ENCODE measurements around the gene LCN1. TPM values are rescaled to one million over a fixed set of nuclear protein-coding genes. Genes with fewer than 3 reads are reported as not detected.

Gene LCN1
- total and polyA plus RNA-seq, 2 donors (not counting 3 experiments of a cell fraction or from before 2014, with no cell fraction given) = not detected

- ChIA-PET POLR2A (no interaction called here), CTCF (interaction anchor here (1.2 to 1.9 kb wide), 4 partner anchors 11 to 25 kb away, joined by 4 to 11 read pairs (median 7); partner anchors contain the start of gene MRPS2)
- no TSS peak for BruUV-seq (replicated peaks)
- H3K4me2 ChIP-seq (ENCODE audit: insufficient read depth, low read length) = peak overlapping the region; percentile 41
- FAIRE-seq (no peak), DNase-seq (ENCODE audit: low read depth, low spot score) (peak; percentile 26)
- peaks cover 0 to 12% of the 10 kb centered on the region in 2 experiments for H3K36me3 ChIP-seq (ENCODE audit: control insufficient read depth in 2 of 2, extremely low read depth in 1 of 2, insufficient read depth in 2 of 2, low read length in 2 of 2)
- dilution Hi-C loops (cut with MboI; ENCODE audit: extremely low pct_ligation_motif_present, low sequenced_read_pairs) = no loop called here
- no peaks in the 10 kb centered on the region for H3K79me2 ChIP-seq (ENCODE audit: control insufficient read depth, insufficient read depth, low read length)
- H3K9me3 ChIP-seq (replicated peaks; ENCODE audit: control insufficient read depth, insufficient read depth, low read length) = no peaks in the 10 kb centered on the region
- peak overlapping the region; percentile 32 for H2AFZ ChIP-seq (ENCODE audit: low read depth, low read length)
- peak overlapping the region; percentile 12 for H3K9ac ChIP-seq (replicated peaks; ENCODE audit: extremely low read depth, insufficient read depth, low read length)
- intact Hi-C loops (cut with micrococcal nuclease) = loop anchor here (1.0 kb wide), 1 partner anchor 19 kb away; a partner anchor contains a TSS
- no peak overlapping the region for H3K27ac ChIP-seq (ENCODE audit: insufficient read depth, low read depth, low read length)
- peaks cover 7% of the 10 kb centered on the region for H3K4me1 ChIP-seq (ENCODE audit: control insufficient read depth, extremely low read depth, insufficient read depth, low read length)
- TF ChIP-seq FOS (IDR thresholded peaks at IDR 0.05; ENCODE audit: borderline replicate concordance, insufficient read depth, low read length) (no peak), JUN (IDR thresholded peaks at IDR 0.05; ENCODE audit: borderline replicate concordance, insufficient read depth, insufficient read length, low read depth) (no peak), EZH2 (IDR thresholded peaks at IDR 0.05; ENCODE audit: borderline replicate concordance, low read depth, low read length, severe bottlenecking) (no peak), POLR2A (IDR thresholded peaks at IDR 0.05; ENCODE audit: low read depth, low read length) (no peak), GATA2 (IDR thresholded peaks at IDR 0.05; ENCODE audit: insufficient read depth, insufficient read length, low read depth, low read length) (no peak), MAX (IDR thresholded peaks at IDR 0.05; ENCODE audit: insufficient read depth, insufficient read length) (no peak), CTCF (IDR thresholded peaks at IDR 0.05; ENCODE audit: extremely low read depth in 1 of 2, insufficient read depth in 1 of 2, low read depth in 1 of 2, low read length in 2 of 2) (no peak), POLR2AphosphoS5 (IDR thresholded peaks at IDR 0.05; ENCODE audit: insufficient read depth, low read depth, low read length) (no peak), MYC (IDR thresholded peaks at IDR 0.05; ENCODE audit: low read depth, low read length) (no peak)
- no peaks in the 10 kb centered on the region for H3K27me3 ChIP-seq (ENCODE audit: control insufficient read depth in 2 of 2, insufficient read depth in 2 of 2, low read length in 2 of 2)
- H4K20me1 ChIP-seq (replicated peaks; ENCODE audit: control insufficient read depth, extremely low read depth, insufficient read depth, low read length) = no peaks in the 10 kb centered on the region
- H3K4me3 ChIP-seq (replicated peaks in 1 of 3; ENCODE audit: insufficient read depth in 1 of 3, low read depth in 1 of 3, low read length in 3 of 3) = peak overlapping the region; percentile 15 to 78 (median 28)
- H3K9me1 ChIP-seq (replicated peaks; ENCODE audit: control insufficient read depth, extremely low read depth, insufficient read depth, low read length) = no peaks in the 10 kb centered on the region
Observed at GRCh38 chr9:135480071-135480939, 40.9 kb upstream of the LCN1 start.
